ENCODE data around the gene PXDN. TPM values are rescaled to one million over a fixed set of nuclear protein-coding genes. Genes with fewer than 3 reads are reported as not detected.

Gene PXDN
- total and polyA plus RNA-seq, 2 donors (not counting 3 experiments of a cell fraction or from before 2014, with no cell fraction given), result 231 to 308 TPM

- Histone ChIP-seq H2AFZ (ENCODE audit: low read depth, low read length) (no peak overlapping the region), H4K20me1 (replicated peaks; ENCODE audit: control insufficient read depth, extremely low read depth, insufficient read depth, low read length) (no peaks in the 10 kb centered on the region), H3K4me1 (ENCODE audit: control insufficient read depth, extremely low read depth, insufficient read depth, low read length) (peaks cover 19% of the 10 kb centered on the region), H3K27ac (ENCODE audit: insufficient read depth, low read depth, low read length) (no peak overlapping the region), H3K9ac (replicated peaks; ENCODE audit: extremely low read depth, insufficient read depth, low read length) (no peak overlapping the region), H3K4me2 (ENCODE audit: insufficient read depth, low read length) (no peak overlapping the region), H3K79me2 (ENCODE audit: control insufficient read depth, insufficient read depth, low read length) (peaks cover 32% of the 10 kb centered on the region), H3K9me3 (replicated peaks; ENCODE audit: control insufficient read depth, insufficient read depth, low read length) (no peaks in the 10 kb centered on the region), H3K4me3 (replicated peaks in 1 of 3; ENCODE audit: insufficient read depth in 1 of 3, low read depth in 1 of 3, low read length in 3 of 3) (no peak overlapping the region), H3K27me3 (ENCODE audit: control insufficient read depth in 2 of 2, insufficient read depth in 2 of 2, low read length in 2 of 2) (no peaks in the 10 kb centered on the region), H3K36me3 (ENCODE audit: control insufficient read depth in 2 of 2, extremely low read depth in 1 of 2, insufficient read depth in 2 of 2, low read length in 2 of 2) (no peaks in the 10 kb centered on the region), H3K9me1 (replicated peaks; ENCODE audit: control insufficient read depth, extremely low read depth, insufficient read depth, low read length) (no peaks in the 10 kb centered on the region)
- DNase-seq (ENCODE audit: low read depth, low spot score), result no peak
- CTCF ChIA-PET, result no interaction called here
- intact Hi-C loops (cut with micrococcal nuclease) (no loop called here), dilution Hi-C loops (cut with MboI; ENCODE audit: extremely low pct_ligation_motif_present, low sequenced_read_pairs) (no loop called here)
- no TSS peak for BruUV-seq (replicated peaks)
- POLR2A ChIA-PET, result no interaction called here
- no peak for FAIRE-seq
- TF ChIP-seq GATA2 (IDR thresholded peaks at IDR 0.05; ENCODE audit: insufficient read depth, insufficient read length, low read depth, low read length) (no peak), MYC (IDR thresholded peaks at IDR 0.05; ENCODE audit: low read depth, low read length) (no peak), JUN (IDR thresholded peaks at IDR 0.05; ENCODE audit: borderline replicate concordance, insufficient read depth, insufficient read length, low read depth) (no peak), FOS (IDR thresholded peaks at IDR 0.05; ENCODE audit: borderline replicate concordance, insufficient read depth, low read length) (no peak), POLR2A (IDR thresholded peaks at IDR 0.05; ENCODE audit: low read depth, low read length) (no peak), POLR2AphosphoS5 (IDR thresholded peaks at IDR 0.05; ENCODE audit: insufficient read depth, low read depth, low read length) (no peak), EZH2 (IDR thresholded peaks at IDR 0.05; ENCODE audit: borderline replicate concordance, low read depth, low read length, severe bottlenecking) (no peak), MAX (IDR thresholded peaks at IDR 0.05; ENCODE audit: insufficient read depth, insufficient read length) (no peak)
- TF ChIP-seq, protein P1, sequence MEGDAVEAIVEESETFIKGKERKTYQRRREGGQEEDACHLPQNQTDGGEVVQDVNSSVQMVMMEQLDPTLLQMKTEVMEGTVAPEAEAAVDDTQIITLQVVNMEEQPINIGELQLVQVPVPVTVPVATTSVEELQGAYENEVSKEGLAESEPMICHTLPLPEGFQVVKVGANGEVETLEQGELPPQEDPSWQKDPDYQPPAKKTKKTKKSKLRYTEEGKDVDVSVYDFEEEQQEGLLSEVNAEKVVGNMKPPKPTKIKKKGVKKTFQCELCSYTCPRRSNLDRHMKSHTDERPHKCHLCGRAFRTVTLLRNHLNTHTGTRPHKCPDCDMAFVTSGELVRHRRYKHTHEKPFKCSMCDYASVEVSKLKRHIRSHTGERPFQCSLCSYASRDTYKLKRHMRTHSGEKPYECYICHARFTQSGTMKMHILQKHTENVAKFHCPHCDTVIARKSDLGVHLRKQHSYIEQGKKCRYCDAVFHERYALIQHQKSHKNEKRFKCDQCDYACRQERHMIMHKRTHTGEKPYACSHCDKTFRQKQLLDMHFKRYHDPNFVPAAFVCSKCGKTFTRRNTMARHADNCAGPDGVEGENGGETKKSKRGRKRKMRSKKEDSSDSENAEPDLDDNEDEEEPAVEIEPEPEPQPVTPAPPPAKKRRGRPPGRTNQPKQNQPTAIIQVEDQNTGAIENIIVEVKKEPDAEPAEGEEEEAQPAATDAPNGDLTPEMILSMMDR (IDR thresholded peaks at IDR 0.05; ENCODE audit: extremely low read depth in 1 of 2, insufficient read depth in 1 of 2, low read depth in 1 of 2, low read length in 2 of 2), result no peak
Observed at GRCh38 chr2:1713142-1713838, 31.0 kb downstream of the PXDN start.
